HG02943 (cell line): ENCODE measurements around the gene MAP2K6.

Experiments used
- ATAC-seq: cut with Tn5 transposase; IDR thresholded peaks from one replicate; pipeline ENCODE4 v1.9.1; 2021; ENCODE audit warnings: mild to moderate bottlenecking, low read depth, moderate library complexity; ENCODE audit not compliant: unreplicated experiment

The MAP2K6 gene

GRCh38 chr17:69525920-69526841 is 111.7 kb downstream of the MAP2K6 start:
- no peak for ATAC-seq

- no peak for ATAC-seq
Observed at GRCh38 chr17:69528035-69528434, 113.5 kb downstream of the MAP2K6 start.

- no peak for ATAC-seq
Observed at GRCh38 chr17:69533481-69534234, 119.2 kb downstream of the MAP2K6 start.

- ATAC-seq: no peak
Observed at GRCh38 chr17:69534235-69534621, 119.7 kb downstream of the MAP2K6 start.

GRCh38 chr17:69535016-69535570 is 120.6 kb downstream of the MAP2K6 start:
- no peak for ATAC-seq

GRCh38 chr17:69538795-69539194 is 124.3 kb downstream of the MAP2K6 start:
- ATAC-seq: no peak

GRCh38 chr17:69539274-69539673 is 124.8 kb downstream of the MAP2K6 start:
- ATAC-seq: no peak

GRCh38 chr17:69539781-69540319 is 125.4 kb downstream of the MAP2K6 start:
- no peak for ATAC-seq

- ATAC-seq: no peak
Observed at GRCh38 chr17:69540356-69540755, 125.9 kb downstream of the MAP2K6 start.

- ATAC-seq: no peak
Observed at GRCh38 chr17:69547230-69547629, 132.7 kb downstream of the MAP2K6 start.

GRCh38 chr17:69547947-69548346 is 133.4 kb downstream of the MAP2K6 start:
- ATAC-seq: no peak

- no peak for ATAC-seq
Observed at GRCh38 chr17:69551212-69552010, 136.9 kb downstream of the MAP2K6 start.

GRCh38 chr17:69552986-69553667 is 138.6 kb downstream of the MAP2K6 start:
- no peak for ATAC-seq

GRCh38 chr17:69555056-69555455 is 140.6 kb downstream of the MAP2K6 start:
- no peak for ATAC-seq

- no peak for ATAC-seq
Observed at GRCh38 chr17:69557339-69557738, 142.8 kb downstream of the MAP2K6 start.

- ATAC-seq: no peak
Observed at GRCh38 chr17:69558796-69559195, 144.3 kb downstream of the MAP2K6 start.

- ATAC-seq: no peak
Observed at GRCh38 chr17:69560987-69561441, 146.5 kb downstream of the MAP2K6 start.

GRCh38 chr17:69561462-69561861 is 147.0 kb downstream of the MAP2K6 start:
- ATAC-seq: no peak

- no peak for ATAC-seq
Observed at GRCh38 chr17:69565447-69565846, 150.9 kb downstream of the MAP2K6 start.

- no peak for ATAC-seq
Observed at GRCh38 chr17:69567130-69567529, 152.6 kb downstream of the MAP2K6 start.
